Measurements from ENCODE around the gene PHF20. TPM values are rescaled to one million over a fixed set of nuclear protein-coding genes. Genes with fewer than 3 reads are reported as not detected.

The PHF20 gene
- total RNA-seq, 4 donors from 2014 or later: 28.0 to 51.7 (median 35.2) TPM

- Histone ChIP-seq H3K27me3 (no peaks in the 10 kb centered on the region), H3K4me3 (replicated peaks in 1 of 3) (no peak overlapping the region), H3K4me1 (peaks cover 11 to 28% of the 10 kb centered on the region in 2 donors), H3K9me3 (no peaks in the 10 kb centered on the region), H3K27ac (no peak overlapping the region), H3K36me3 (no peaks in the 10 kb centered on the region)
- no peak for DNase-seq
- WGBS, 2 donors: 94 to 95% methylated on average over 6 of the region's 6 CpGs
- intact Hi-C loops (cut with DNase I): no loop called here
- TF ChIP-seq, protein P1, sequence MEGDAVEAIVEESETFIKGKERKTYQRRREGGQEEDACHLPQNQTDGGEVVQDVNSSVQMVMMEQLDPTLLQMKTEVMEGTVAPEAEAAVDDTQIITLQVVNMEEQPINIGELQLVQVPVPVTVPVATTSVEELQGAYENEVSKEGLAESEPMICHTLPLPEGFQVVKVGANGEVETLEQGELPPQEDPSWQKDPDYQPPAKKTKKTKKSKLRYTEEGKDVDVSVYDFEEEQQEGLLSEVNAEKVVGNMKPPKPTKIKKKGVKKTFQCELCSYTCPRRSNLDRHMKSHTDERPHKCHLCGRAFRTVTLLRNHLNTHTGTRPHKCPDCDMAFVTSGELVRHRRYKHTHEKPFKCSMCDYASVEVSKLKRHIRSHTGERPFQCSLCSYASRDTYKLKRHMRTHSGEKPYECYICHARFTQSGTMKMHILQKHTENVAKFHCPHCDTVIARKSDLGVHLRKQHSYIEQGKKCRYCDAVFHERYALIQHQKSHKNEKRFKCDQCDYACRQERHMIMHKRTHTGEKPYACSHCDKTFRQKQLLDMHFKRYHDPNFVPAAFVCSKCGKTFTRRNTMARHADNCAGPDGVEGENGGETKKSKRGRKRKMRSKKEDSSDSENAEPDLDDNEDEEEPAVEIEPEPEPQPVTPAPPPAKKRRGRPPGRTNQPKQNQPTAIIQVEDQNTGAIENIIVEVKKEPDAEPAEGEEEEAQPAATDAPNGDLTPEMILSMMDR (IDR thresholded peaks at IDR 0.05): no peak
- TF ChIP-seq POLR2A (IDR thresholded peaks at IDR 0.05): no peak
Measured at GRCh38 chr20:35823147-35823546, 51.3 kb downstream of the PHF20 start.

DNA sequence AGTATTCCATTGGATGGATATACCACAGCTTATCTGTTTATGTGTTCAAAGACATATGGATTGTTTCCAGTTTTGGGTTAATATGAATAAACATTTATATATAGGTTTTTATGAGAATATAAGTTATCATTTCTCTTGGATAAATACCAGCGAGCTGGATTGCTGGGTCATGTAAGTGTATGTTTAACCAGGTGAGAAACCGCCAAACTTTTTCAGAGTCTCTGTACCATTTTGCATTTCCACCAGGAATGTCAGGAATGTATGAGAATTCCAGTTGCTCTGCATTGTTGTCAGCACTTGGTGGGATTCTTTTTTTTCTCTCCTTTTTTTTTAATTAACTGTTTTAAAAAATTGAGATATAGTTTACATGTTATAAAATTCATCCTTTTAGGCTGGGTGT, 52.1 kb downstream of the PHF20 start:
- DNase-seq: no peak
- peaks cover 9 to 22% of the 10 kb centered on the region in 2 donors for H3K4me1 ChIP-seq
- no peaks in the 10 kb centered on the region for H3K9me3 ChIP-seq
- H3K27me3 ChIP-seq: no peaks in the 10 kb centered on the region
- TF ChIP-seq, protein P1 (IDR thresholded peaks at IDR 0.05): no peak
- no peak for TF ChIP-seq POLR2A (IDR thresholded peaks at IDR 0.05)
- intact Hi-C loops (cut with DNase I): no loop called here
- H3K36me3 ChIP-seq: no peaks in the 10 kb centered on the region
- H3K27ac ChIP-seq: no peak overlapping the region
- H3K4me3 ChIP-seq (replicated peaks in 1 of 3): no peak overlapping the region
- WGBS, 2 donors: 88 to 95% methylated on average over 2 of the region's 2 CpGs

GRCh38 chr20:35826397-35826998, 54.7 kb downstream of the PHF20 start:
- WGBS, 2 donors: 92% methylated on average over 1 of the region's 1 CpG
- DNase-seq: no peak
- Histone ChIP-seq H3K27ac (peak overlapping the region in 1 of 3 donors; percentile 9), H3K9me3 (no peaks in the 10 kb centered on the region), H3K4me3 (replicated peaks in 1 of 3) (no peak overlapping the region), H3K36me3 (no peaks in the 10 kb centered on the region), H3K4me1 (peaks cover 0 to 7% of the 10 kb centered on the region in 2 donors), H3K27me3 (no peaks in the 10 kb centered on the region)
- intact Hi-C loops (cut with DNase I): no loop called here
- TF ChIP-seq POLR2A (IDR thresholded peaks at IDR 0.05): no peak
- TF ChIP-seq, protein P1 (IDR thresholded peaks at IDR 0.05): no peak

DNA sequence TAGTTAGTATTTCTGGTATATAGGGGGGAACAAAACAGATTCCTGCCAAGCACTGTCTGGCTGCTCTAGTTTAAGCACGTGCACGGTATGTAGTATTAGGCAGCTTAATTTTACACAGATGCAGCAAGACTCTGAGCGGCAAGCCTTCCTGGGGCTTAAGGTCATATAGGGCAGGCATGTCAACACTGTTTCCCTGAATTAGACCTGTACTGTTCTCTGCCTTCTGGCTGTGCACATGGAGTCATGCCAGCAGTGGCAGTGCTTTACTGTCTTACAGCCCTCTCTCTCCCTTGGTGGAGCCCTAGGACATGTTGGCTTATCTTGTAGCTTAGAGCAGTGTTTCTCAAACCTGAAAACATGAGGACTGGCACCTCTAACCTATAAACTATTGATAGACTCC, 56.6 kb downstream of the PHF20 start:
- 72 to 87% methylated on average over 3 of the region's 3 CpGs for WGBS, 2 donors
- peak; percentile 66 to 70 for DNase-seq
- Histone ChIP-seq H3K27ac (no peak overlapping the region), H3K4me3 (replicated peaks in 1 of 3) (no peak overlapping the region), H3K9me3 (no peaks in the 10 kb centered on the region), H3K36me3 (no peaks in the 10 kb centered on the region), H3K27me3 (no peaks in the 10 kb centered on the region), H3K4me1 (peaks cover 0 to 7% of the 10 kb centered on the region in 2 donors)
- intact Hi-C loops (cut with DNase I): no loop called here
- TF ChIP-seq, protein P1 (IDR thresholded peaks at IDR 0.05): no peak
- TF ChIP-seq POLR2A (IDR thresholded peaks at IDR 0.05): no peak

DNA sequence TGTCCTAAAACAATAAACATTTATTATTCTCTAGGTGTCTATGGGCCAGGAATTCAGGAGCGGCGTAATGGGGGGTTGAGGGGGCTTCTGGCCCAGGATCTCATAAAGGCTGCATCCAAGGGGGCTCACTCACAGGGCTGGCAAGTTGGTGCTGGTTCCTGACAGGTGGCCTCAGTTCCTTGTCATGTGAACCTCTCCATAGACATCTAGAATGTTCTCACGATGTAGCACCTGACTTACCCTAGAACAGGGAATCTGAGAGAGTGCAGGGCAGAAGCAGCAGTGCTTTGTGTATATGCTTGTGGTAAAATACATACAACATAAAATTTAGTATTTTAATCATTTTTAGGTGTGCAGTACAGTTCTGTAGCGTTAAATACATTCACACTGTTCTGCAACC, 57.1 kb downstream of the PHF20 start:
- intact Hi-C loops (cut with DNase I): no loop called here
- no peak for DNase-seq
- 88 to 97% methylated on average over 4 of the region's 4 CpGs for WGBS, 2 donors

More for the DNA sequence above, 57.1 kb downstream of the PHF20 start:
- Histone ChIP-seq H3K4me3 (replicated peaks in 1 of 3) (no peak overlapping the region), H3K4me1 (peaks cover 3 to 7% of the 10 kb centered on the region in 2 donors), H3K36me3 (no peaks in the 10 kb centered on the region), H3K27me3 (no peaks in the 10 kb centered on the region), H3K9me3 (no peaks in the 10 kb centered on the region), H3K27ac (no peak overlapping the region)
- TF ChIP-seq, protein P1 (IDR thresholded peaks at IDR 0.05): no peak
- no peak for TF ChIP-seq POLR2A (IDR thresholded peaks at IDR 0.05)
